PC-9 (cell line): Measurements from ENCODE around the gene SNX25.

Experiments
- EZH2 ChIP-seq: fragments of 200-600 bp; sonication (generic); IDR thresholded peaks from 2 replicates; pipeline ENCODE4 v1.8.0; 2017; ENCODE audit warnings: antibody characterized with exemption, low read depth
- TF ChIP-seq, protein P1 (sequence below): fragments of 200-600 bp; sonication (generic); conservative IDR thresholded peaks from 2 replicates; pipeline ENCODE4 v1.6.1; 2017; ENCODE audit warnings: mixed run types, antibody characterized with exemption, mild to moderate bottlenecking, moderate library complexity

DNA sequence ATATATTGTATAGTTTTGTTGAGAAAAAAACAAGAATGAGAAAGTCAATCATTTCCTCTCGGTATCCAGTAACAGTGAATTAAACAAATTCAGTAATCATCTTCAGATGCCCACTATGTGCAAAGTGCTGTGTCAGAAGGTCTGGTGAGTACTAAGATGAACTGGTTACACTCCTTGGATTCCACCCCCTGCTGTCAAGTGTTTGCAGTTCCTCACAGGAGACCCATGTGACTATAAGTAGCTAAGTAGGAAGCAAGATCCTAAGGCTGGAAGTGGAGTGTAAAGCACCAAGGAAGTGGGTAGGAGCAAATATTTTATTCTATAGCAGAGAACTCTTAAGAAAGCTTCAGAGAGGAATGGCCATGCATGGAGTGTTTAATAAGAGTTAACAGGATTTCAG, 73.6 kb downstream of the SNX25 start:
- TF ChIP-seq, protein P1, sequence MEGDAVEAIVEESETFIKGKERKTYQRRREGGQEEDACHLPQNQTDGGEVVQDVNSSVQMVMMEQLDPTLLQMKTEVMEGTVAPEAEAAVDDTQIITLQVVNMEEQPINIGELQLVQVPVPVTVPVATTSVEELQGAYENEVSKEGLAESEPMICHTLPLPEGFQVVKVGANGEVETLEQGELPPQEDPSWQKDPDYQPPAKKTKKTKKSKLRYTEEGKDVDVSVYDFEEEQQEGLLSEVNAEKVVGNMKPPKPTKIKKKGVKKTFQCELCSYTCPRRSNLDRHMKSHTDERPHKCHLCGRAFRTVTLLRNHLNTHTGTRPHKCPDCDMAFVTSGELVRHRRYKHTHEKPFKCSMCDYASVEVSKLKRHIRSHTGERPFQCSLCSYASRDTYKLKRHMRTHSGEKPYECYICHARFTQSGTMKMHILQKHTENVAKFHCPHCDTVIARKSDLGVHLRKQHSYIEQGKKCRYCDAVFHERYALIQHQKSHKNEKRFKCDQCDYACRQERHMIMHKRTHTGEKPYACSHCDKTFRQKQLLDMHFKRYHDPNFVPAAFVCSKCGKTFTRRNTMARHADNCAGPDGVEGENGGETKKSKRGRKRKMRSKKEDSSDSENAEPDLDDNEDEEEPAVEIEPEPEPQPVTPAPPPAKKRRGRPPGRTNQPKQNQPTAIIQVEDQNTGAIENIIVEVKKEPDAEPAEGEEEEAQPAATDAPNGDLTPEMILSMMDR: no peak
- no peak for TF ChIP-seq EZH2
